Natural killer cell (primary cell): ENCODE data around the gene OR2H1. TPM values are rescaled to one million over a fixed set of nuclear protein-coding genes. Genes with fewer than 3 reads are reported as not detected.

ENCODE experiments used
- ATAC-seq, 3 donors: fragments of 150-1000 bp in 2 of 3; fragments of 200-7000 bp in 1 of 3; cut with Tn5 transposase; 1 replicate in 1 of 3; 2 replicates in 2 of 3; pipeline ENCODE4 v1.10.0; 2021; ENCODE audit warnings: mild to moderate bottlenecking in 2 of 3, moderate library complexity in 2 of 3
- DNase-seq, 2 donors: peaks; one replicate each; pipeline versions ENCODE4 v3.0.0 to v3.0.0-alpha.2; 2013 to 2021; ENCODE audit warnings: mixed read lengths in 1 of 2
- H3K27ac ChIP-seq: one replicate; pipeline ENCODE4 v1.5.1; 2013; ENCODE audit warnings: mild to moderate bottlenecking, low read length
- H3K27me3 ChIP-seq: one replicate; pipeline ENCODE4 v1.6.1; 2013; ENCODE audit warnings: low read length; ENCODE audit not compliant: control insufficient read depth, insufficient read depth
- H3K36me3 ChIP-seq: one replicate; pipeline ENCODE4 v1.6.1; 2013; ENCODE audit warnings: low read length; ENCODE audit not compliant: control insufficient read depth, insufficient read depth
- H3K4me1 ChIP-seq: one replicate; pipeline ENCODE4 v1.6.1; 2013; ENCODE audit warnings: low read length; ENCODE audit not compliant: control insufficient read depth, insufficient read depth
- H3K4me3 ChIP-seq: one replicate; pipeline ENCODE4 v1.5.1; 2013; ENCODE audit warnings: low read length
- H3K9me3 ChIP-seq: one replicate; pipeline ENCODE4 v1.6.1; 2013; ENCODE audit warnings: low read length; ENCODE audit not compliant: control insufficient read depth, insufficient read depth
- H3K27ac Mint-ChIP-seq, 2 donors: one replicate each; pipeline ENCODE4 v1.8.0; 2022; ENCODE audit warnings: mild to moderate bottlenecking in 2 of 2, mixed read lengths in 2 of 2, moderate library complexity in 1 of 2
- H3K27me3 Mint-ChIP-seq, 2 donors: one replicate each; pipeline ENCODE4 v1.8.0; 2022; ENCODE audit warnings: low read depth in 2 of 2, mixed read lengths in 2 of 2
- H3K36me3 Mint-ChIP-seq: one replicate; pipeline ENCODE4 v1.8.0; 2022; ENCODE audit warnings: mixed read lengths
- H3K4me1 Mint-ChIP-seq, 2 donors: one replicate each; pipeline ENCODE4 v1.8.0; 2022; ENCODE audit warnings: mixed read lengths in 2 of 2
- H3K4me3 Mint-ChIP-seq: one replicate; pipeline ENCODE4 v1.8.0; 2022; ENCODE audit warnings: mild to moderate bottlenecking, moderate library complexity, mixed read lengths
- H3K9me3 Mint-ChIP-seq, 2 donors: one replicate each; pipeline ENCODE4 v1.8.0; 2022; ENCODE audit warnings: mixed read lengths in 2 of 2
- CTCF ChIP-seq: fragments of 200-600 bp; IDR thresholded peaks from one replicate; pipeline ENCODE4 v1.8.0; 2022; ENCODE audit warnings: antibody characterized with exemption
- WGBS: methylation state at CpG from one replicate; pipeline ENCODE4 v1.1.7; 2013; ENCODE audit warnings: missing lambda C conversion rate; ENCODE audit not compliant: insufficient coverage; 5-methylcytosine and 5-hydroxymethylcytosine counted together
- intact Hi-C: fragments of 100-400 bp; cut with micrococcal nuclease; formaldehyde crosslinking; loops from one replicate; pipeline ENCODE4 v1.14.2; 2022
- total RNA-seq, 4 donors: library from RNA; stranded (reverse); fragments of 120-200 nt in 1 of 4; gene quantifications; one replicate each; pipeline versions ENCODE4 v1.2.3 to v1.2.4, GENCODE V29; 2013 to 2022

Gene OR2H1
- total RNA-seq, 3 donors from 2014 or later (not counting 1 experiment from before 2014, with no cell fraction given) = not detected

- Histone ChIP-seq H3K4me1 (no peaks in the 10 kb centered on the region), H3K4me3 (no peak overlapping the region), H3K36me3 (no peaks in the 10 kb centered on the region), H3K27ac (no peak overlapping the region), H3K27me3 (peaks cover 8% of the 10 kb centered on the region), H3K9me3 (no peaks in the 10 kb centered on the region)
- Mint-ChIP-seq H3K9me3 (peaks cover 0 to 5% of the 10 kb centered on the region in 2 donors), H3K27me3 (peaks cover 6 to 25% of the 10 kb centered on the region in 2 donors), H3K4me1 (no peaks in the 10 kb centered on the region), H3K36me3 (no peaks in the 10 kb centered on the region), H3K27ac (no peak overlapping the region), H3K4me3 (no peak overlapping the region)
- 71% methylated on average over 2 of the region's 3 CpGs for WGBS
- TF ChIP-seq CTCF = no peak
- no peak for DNase-seq
- intact Hi-C loops = no loop called here
- no peak for ATAC-seq
Observed at GRCh38 chr6:29451471-29452193, 5.3 kb upstream of the OR2H1 start.

GRCh38 chr6:29461021-29461814, 4.3 kb downstream of the OR2H1 start:
- intact Hi-C loops = no loop called here
- no peak for TF ChIP-seq CTCF
- Histone ChIP-seq H3K36me3 (no peaks in the 10 kb centered on the region), H3K27ac (no peak overlapping the region), H3K4me1 (no peaks in the 10 kb centered on the region), H3K4me3 (no peak overlapping the region), H3K9me3 (no peaks in the 10 kb centered on the region), H3K27me3 (no peaks in the 10 kb centered on the region)
- Mint-ChIP-seq H3K27ac (no peak overlapping the region), H3K27me3 (peaks cover 12 to 35% of the 10 kb centered on the region in 2 donors), H3K36me3 (no peaks in the 10 kb centered on the region), H3K9me3 (no peaks in the 10 kb centered on the region), H3K4me3 (no peak overlapping the region), H3K4me1 (no peaks in the 10 kb centered on the region)
- WGBS = 84% methylated on average over 4 of the region's 5 CpGs
- DNase-seq (no peak), ATAC-seq (no peak)

DNA sequence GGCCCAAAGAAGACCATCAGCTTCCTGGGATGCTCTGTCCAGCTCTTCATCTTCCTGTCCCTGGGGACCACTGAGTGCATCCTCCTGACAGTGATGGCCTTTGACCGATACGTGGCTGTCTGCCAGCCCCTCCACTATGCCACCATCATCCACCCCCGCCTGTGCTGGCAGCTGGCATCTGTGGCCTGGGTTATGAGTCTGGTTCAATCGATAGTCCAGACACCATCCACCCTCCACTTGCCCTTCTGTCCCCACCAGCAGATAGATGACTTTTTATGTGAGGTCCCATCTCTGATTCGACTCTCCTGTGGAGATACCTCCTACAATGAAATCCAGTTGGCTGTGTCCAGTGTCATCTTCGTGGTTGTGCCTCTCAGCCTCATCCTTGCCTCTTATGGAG, 5.1 kb downstream of the OR2H1 start:
- H3K36me3 ChIP-seq = no peaks in the 10 kb centered on the region
- Mint-ChIP-seq H3K4me1 (no peaks in the 10 kb centered on the region), H3K27ac (no peak overlapping the region), H3K9me3 (no peaks in the 10 kb centered on the region), H3K27me3 (peaks cover 12 to 35% of the 10 kb centered on the region in 2 donors), H3K4me3 (no peak overlapping the region), H3K36me3 (no peaks in the 10 kb centered on the region)
- H3K27me3 ChIP-seq = no peaks in the 10 kb centered on the region
- H3K4me3 ChIP-seq = no peak overlapping the region
- 79% methylated on average over 6 of the region's 6 CpGs for WGBS
- DNase-seq (no peak), ATAC-seq (no peak)
- no peaks in the 10 kb centered on the region for H3K9me3 ChIP-seq
- TF ChIP-seq CTCF = no peak
- intact Hi-C loops = no loop called here
- H3K4me1 ChIP-seq = no peaks in the 10 kb centered on the region
- no peak overlapping the region for H3K27ac ChIP-seq
